ENCODE results near the gene SOX1.

SOX1 gene

DNA sequence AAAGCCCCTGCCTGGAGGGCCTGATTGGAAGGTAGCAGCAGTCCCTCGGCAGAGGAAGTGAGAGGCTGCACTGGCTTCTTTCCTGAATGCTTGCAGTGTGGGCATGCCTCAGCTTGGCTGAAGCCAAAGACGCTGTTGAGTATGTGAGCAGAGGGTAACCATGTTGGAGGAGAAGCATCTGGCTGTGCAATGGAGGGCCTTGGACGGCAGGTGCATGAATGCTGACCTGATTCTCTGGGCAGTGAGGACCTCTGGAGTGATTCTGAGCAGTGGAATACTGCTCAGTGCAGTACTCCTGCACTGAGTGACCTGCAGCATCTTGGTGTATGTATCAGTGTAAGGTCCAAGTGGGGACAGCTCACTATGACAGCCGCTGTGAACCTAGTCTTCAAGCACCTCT is 46.9 kb downstream of the SOX1 start:
- no peak for TF ChIP-seq POLR2AphosphoS5 (IDR thresholded peaks at IDR 0.05; ENCODE audit: low read depth, low read length)

- no peak for TF ChIP-seq SIN3A (IDR thresholded peaks at IDR 0.05; ENCODE audit: borderline replicate concordance, insufficient read depth, low read length)
- TF ChIP-seq POLR2AphosphoS5 (IDR thresholded peaks at IDR 0.05; ENCODE audit: low read depth, low read length), result no peak
Measured at GRCh38 chr13:112114391-112114790, 47.4 kb downstream of the SOX1 start.

GRCh38 chr13:112115403-112116091 is 48.6 kb downstream of the SOX1 start:
- TF ChIP-seq, protein P1, sequence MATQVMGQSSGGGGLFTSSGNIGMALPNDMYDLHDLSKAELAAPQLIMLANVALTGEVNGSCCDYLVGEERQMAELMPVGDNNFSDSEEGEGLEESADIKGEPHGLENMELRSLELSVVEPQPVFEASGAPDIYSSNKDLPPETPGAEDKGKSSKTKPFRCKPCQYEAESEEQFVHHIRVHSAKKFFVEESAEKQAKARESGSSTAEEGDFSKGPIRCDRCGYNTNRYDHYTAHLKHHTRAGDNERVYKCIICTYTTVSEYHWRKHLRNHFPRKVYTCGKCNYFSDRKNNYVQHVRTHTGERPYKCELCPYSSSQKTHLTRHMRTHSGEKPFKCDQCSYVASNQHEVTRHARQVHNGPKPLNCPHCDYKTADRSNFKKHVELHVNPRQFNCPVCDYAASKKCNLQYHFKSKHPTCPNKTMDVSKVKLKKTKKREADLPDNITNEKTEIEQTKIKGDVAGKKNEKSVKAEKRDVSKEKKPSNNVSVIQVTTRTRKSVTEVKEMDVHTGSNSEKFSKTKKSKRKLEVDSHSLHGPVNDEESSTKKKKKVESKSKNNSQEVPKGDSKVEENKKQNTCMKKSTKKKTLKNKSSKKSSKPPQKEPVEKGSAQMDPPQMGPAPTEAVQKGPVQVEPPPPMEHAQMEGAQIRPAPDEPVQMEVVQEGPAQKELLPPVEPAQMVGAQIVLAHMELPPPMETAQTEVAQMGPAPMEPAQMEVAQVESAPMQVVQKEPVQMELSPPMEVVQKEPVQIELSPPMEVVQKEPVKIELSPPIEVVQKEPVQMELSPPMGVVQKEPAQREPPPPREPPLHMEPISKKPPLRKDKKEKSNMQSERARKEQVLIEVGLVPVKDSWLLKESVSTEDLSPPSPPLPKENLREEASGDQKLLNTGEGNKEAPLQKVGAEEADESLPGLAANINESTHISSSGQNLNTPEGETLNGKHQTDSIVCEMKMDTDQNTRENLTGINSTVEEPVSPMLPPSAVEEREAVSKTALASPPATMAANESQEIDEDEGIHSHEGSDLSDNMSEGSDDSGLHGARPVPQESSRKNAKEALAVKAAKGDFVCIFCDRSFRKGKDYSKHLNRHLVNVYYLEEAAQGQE (IDR thresholded peaks at IDR 0.05; ENCODE audit: insufficient read depth in 1 of 2, low read depth in 2 of 2, low read length in 2 of 2), result no peak
- TF ChIP-seq FOXP2 (optimal IDR thresholded peaks at IDR 0.05; ENCODE audit: borderline replicate concordance, extremely low read depth, extremely low read length, insufficient read depth), result no peak
- no peak for TF ChIP-seq POLR2AphosphoS5 (IDR thresholded peaks at IDR 0.05; ENCODE audit: low read depth, low read length)
- no peak for TF ChIP-seq TAF1 (IDR thresholded peaks at IDR 0.05; ENCODE audit: borderline replicate concordance, insufficient read depth, low read length)
- no peak for TF ChIP-seq SIN3A (IDR thresholded peaks at IDR 0.05; ENCODE audit: borderline replicate concordance, insufficient read depth, low read length)

DNA sequence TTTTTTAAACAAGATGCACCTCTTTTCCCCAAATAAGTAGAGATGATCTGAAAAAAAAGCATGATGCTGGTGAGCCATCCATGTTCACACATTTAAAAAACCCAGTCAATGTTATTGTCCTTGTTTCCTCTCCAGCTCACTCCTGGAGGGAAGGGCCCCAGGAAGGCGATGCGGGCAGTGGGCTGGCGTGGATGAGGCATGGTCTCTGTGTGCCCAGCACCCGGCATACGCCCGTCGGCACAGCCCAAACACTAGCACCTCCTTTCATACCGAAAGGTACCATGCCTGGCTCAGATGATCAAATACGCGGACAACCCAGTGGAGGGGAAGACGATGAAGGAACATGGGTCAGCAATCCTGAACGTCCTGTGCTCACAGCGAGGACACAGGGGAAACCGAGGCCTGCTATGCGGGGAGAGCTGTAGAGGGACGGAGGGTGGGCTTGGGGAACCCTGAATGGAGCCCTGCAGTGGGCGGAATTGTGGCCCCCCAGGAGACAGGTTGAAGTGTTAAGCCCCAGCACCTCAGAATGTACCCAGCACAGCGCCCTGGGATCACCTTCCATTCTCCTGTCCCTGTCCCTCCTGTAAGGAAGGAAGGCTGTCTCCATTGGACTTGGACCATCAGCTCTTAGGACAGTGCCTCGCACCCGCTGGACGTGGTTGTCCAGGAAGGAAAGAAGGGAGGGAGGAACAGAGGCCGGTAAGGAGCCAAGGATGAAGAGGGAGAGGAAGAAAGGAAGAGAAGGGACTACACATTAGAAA is 49.4 kb downstream of the SOX1 start:
- TF ChIP-seq FOXP2 (optimal IDR thresholded peaks at IDR 0.05; ENCODE audit: borderline replicate concordance, extremely low read depth, extremely low read length, insufficient read depth) (no peak), SIN3A (IDR thresholded peaks at IDR 0.05; ENCODE audit: borderline replicate concordance, insufficient read depth, low read length) (no peak)
- TF ChIP-seq, protein P1 (IDR thresholded peaks at IDR 0.05; ENCODE audit: insufficient read depth in 1 of 2, low read depth in 2 of 2, low read length in 2 of 2), result no peak

DNA sequence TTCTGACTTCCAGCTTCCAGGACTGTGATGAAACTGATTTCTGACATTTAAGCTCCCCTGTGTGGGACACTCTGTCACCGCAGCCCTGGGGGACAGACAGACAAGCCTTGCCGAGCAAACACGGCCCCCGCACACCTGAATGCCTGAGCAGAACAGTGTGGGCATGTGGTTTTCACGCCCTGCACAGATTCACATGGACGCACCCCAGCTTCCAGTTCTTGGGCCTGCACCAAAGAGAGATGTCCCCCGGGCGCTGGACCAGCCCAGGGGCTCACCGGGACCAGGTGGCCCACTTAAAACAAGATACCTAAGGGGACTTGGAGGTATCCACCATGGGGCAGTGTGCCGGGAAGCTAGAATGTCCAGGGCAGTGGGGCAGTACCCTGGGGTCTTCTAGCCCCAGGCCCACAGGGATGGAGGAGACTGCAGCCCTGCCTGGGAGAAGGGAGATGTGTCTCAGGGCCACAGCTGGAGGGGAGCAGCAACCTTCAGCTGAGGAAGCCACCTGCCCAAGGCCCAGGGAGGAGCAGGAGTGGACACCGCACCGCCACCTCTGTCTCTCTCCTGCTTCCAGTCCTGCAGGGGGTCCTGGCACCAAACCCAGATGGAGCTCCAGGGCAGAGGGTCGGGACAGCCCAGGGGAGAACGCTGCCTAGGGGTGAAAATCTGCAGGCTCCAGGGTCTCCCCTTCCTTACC is 50.5 kb downstream of the SOX1 start:
- TF ChIP-seq SIN3A (IDR thresholded peaks at IDR 0.05; ENCODE audit: borderline replicate concordance, insufficient read depth, low read length), result no peak
- TF ChIP-seq FOXP2 (optimal IDR thresholded peaks at IDR 0.05; ENCODE audit: borderline replicate concordance, extremely low read depth, extremely low read length, insufficient read depth), result no peak
- no peak for TF ChIP-seq POLR2AphosphoS5 (IDR thresholded peaks at IDR 0.05; ENCODE audit: low read depth, low read length)
- no peak for TF ChIP-seq TAF1 (IDR thresholded peaks at IDR 0.05; ENCODE audit: borderline replicate concordance, insufficient read depth, low read length)
- TF ChIP-seq, protein P1 (IDR thresholded peaks at IDR 0.05; ENCODE audit: insufficient read depth in 1 of 2, low read depth in 2 of 2, low read length in 2 of 2), result no peak

DNA sequence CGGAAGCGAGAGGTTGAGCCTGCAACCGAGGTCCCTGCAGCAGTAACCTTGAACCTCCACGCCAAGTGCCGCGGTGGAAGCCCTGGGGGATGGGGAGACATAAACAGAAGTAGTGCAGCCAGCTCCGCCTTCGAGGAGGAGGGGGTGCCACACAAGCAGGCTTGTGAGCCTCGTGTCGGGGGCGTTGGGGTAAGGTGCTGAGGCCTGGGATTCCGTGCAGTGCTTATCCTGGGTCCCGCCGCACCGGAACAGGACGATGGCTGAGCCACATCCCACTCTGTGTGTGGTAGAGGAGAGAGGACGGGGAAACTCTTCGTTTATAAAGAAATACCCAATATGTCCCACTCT is 51.0 kb downstream of the SOX1 start:
- TF ChIP-seq, protein P1 (IDR thresholded peaks at IDR 0.05; ENCODE audit: insufficient read depth in 1 of 2, low read depth in 2 of 2, low read length in 2 of 2), result no peak
- TF ChIP-seq POLR2AphosphoS5 (IDR thresholded peaks at IDR 0.05; ENCODE audit: low read depth, low read length) (no peak), SIN3A (IDR thresholded peaks at IDR 0.05; ENCODE audit: borderline replicate concordance, insufficient read depth, low read length) (no peak), TAF1 (IDR thresholded peaks at IDR 0.05; ENCODE audit: borderline replicate concordance, insufficient read depth, low read length) (no peak), FOXP2 (optimal IDR thresholded peaks at IDR 0.05; ENCODE audit: borderline replicate concordance, extremely low read depth, extremely low read length, insufficient read depth) (no peak)

Data from PFSK-1 (cell line).